Vagina (tissue), 2 donors: Measurements from ENCODE around the gene DNAJB4.

Experiments
- POLR2A ChIP-seq, 2 donors: fragments of 450-650 bp; IDR thresholded peaks; one replicate each; pipeline ENCODE4 v1.6.1; 2017; ENCODE audit warnings: antibody characterized with exemption in 2 of 2, mild to moderate bottlenecking in 2 of 2, moderate library complexity in 2 of 2
- TF ChIP-seq, protein P1 (sequence below), 3 experiments: fragments of 450-650 bp in 2 of 3; fragments of 200-600 bp in 1 of 3; sonication (generic) in 1 of 3; IDR thresholded peaks; one replicate each; pipeline ENCODE4 v1.5.1; 2017 to 2019; ENCODE audit warnings: antibody characterized with exemption in 3 of 3, mild to moderate bottlenecking in 2 of 3, moderate library complexity in 2 of 3

DNA sequence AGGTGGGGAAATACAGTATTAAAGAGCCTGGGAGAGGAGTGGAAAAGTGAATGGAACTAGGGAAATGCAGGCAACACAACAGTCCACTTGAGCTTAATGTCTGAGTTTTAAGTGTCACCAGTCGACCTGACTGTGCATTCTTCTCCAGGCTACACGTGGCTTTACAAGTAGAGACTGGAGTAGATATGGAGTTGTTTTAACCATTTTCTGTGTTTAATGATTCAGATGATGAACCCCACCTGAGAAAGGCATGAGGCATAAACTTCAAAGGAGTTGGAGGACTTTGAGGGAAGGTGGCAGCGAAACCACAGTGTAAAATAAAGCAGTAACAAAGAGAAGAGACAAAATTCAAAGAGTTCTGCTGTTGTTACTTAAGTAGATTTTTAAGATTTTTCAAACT, 38.4 kb upstream of the DNAJB4 start:
- TF ChIP-seq, protein P1, sequence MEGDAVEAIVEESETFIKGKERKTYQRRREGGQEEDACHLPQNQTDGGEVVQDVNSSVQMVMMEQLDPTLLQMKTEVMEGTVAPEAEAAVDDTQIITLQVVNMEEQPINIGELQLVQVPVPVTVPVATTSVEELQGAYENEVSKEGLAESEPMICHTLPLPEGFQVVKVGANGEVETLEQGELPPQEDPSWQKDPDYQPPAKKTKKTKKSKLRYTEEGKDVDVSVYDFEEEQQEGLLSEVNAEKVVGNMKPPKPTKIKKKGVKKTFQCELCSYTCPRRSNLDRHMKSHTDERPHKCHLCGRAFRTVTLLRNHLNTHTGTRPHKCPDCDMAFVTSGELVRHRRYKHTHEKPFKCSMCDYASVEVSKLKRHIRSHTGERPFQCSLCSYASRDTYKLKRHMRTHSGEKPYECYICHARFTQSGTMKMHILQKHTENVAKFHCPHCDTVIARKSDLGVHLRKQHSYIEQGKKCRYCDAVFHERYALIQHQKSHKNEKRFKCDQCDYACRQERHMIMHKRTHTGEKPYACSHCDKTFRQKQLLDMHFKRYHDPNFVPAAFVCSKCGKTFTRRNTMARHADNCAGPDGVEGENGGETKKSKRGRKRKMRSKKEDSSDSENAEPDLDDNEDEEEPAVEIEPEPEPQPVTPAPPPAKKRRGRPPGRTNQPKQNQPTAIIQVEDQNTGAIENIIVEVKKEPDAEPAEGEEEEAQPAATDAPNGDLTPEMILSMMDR (IDR thresholded peaks at IDR 0.05), result no peak
- TF ChIP-seq POLR2A (IDR thresholded peaks at IDR 0.05), result no peak
